VCaP (cell line): Measurements from ENCODE around the gene FAR1.
"Not testable (repeated sequence)": the region's sequence is repeated elsewhere in the genome, so short reads cannot be mapped to it uniquely, and the experiment has no call there.

Source experiments
- H3K27ac ChIP-seq: fragments of 450-650 bp; 2 replicates; pipeline ENCODE4 v1.5.1; 2017
- TF ChIP-seq, protein P1 (sequence below): fragments of 450-650 bp; conservative IDR thresholded peaks from 2 replicates; pipeline ENCODE4 v1.5.1; 2017; ENCODE audit warnings: mild to moderate bottlenecking, moderate library complexity

FAR1 gene

DNA sequence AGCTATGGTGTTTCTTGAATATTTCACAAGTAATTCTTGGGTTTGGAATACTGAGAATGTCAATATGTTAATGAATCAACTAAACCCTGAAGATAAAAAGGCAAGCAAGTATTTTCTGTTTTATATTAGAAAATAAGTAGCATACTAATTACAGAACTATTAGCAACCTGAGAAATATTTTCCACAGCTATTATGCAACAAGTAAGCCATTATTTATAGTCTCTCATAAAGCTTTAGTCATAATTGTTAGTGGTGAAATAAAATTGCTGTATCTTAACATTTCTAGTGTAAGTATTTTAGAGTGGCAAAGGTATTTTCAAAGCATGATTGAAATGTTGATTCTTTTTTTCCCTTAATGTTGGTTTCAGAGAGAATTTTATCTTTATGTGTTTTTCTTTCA lies 53.3 kb downstream of the FAR1 start:
- TF ChIP-seq, protein P1, sequence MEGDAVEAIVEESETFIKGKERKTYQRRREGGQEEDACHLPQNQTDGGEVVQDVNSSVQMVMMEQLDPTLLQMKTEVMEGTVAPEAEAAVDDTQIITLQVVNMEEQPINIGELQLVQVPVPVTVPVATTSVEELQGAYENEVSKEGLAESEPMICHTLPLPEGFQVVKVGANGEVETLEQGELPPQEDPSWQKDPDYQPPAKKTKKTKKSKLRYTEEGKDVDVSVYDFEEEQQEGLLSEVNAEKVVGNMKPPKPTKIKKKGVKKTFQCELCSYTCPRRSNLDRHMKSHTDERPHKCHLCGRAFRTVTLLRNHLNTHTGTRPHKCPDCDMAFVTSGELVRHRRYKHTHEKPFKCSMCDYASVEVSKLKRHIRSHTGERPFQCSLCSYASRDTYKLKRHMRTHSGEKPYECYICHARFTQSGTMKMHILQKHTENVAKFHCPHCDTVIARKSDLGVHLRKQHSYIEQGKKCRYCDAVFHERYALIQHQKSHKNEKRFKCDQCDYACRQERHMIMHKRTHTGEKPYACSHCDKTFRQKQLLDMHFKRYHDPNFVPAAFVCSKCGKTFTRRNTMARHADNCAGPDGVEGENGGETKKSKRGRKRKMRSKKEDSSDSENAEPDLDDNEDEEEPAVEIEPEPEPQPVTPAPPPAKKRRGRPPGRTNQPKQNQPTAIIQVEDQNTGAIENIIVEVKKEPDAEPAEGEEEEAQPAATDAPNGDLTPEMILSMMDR = no peak
- no peak overlapping the region for H3K27ac ChIP-seq

DNA sequence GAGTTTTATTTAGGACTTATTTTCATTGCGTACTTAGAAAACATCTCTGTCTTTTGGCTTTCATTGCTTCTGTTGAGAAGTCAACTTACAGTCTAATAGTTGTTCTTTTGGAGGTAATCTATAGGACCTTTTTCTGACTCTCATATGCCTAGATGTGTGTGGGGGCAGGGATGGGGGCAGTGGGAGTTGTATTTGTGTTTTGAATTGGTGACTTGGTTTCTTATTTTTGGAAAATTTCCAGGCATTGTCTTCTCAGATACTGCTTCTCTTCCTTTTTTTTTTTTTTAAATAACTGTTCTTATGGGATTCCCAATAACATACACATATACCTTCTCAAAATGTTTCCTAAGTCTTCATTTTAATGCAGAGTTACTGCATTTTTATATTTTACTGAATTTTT lies 58.0 kb downstream of the FAR1 start:
- no peak overlapping the region for H3K27ac ChIP-seq
- TF ChIP-seq, protein P1 = no peak

DNA sequence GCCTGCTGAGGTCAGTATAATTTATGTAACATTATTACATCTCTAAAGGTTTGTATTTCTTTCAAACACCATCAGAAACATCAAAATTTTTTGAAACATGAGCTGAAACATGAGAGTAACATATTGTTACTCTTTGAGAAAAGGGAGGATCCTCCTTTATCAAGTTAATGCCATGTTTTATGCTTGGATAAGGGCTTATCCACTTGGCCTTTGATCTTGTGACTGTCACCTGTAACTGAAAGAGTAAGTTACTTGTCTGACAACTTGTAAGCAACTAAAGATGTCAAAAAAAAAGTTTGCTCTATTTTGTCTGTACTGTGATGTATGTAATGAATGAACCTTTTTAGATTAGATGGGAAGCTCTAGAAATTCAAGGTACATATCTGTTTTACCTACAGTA lies 59.6 kb downstream of the FAR1 start:
- TF ChIP-seq, protein P1 = no peak
- H3K27ac ChIP-seq = no peak overlapping the region

DNA sequence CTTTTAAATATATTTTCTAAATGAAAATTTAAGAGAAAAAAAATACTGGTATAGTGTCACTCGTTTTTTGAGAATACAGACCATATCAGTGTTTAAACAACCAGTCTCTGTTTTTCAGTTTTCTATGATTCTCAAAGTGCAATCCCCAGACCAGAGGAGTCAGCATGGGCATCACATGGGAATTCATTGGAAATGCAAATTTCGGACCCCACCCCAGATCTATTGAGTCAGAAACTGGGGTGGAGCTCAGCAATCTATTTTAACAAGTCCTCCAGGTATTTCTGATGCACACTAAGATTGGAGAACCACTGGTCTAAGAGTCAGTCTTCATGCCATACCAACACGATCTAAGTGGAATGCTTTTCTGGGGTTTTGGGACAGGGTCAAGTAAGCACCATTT lies 66.1 kb downstream of the FAR1 start:
- H3K27ac ChIP-seq = no peak overlapping the region
- TF ChIP-seq, protein P1 = no peak

DNA sequence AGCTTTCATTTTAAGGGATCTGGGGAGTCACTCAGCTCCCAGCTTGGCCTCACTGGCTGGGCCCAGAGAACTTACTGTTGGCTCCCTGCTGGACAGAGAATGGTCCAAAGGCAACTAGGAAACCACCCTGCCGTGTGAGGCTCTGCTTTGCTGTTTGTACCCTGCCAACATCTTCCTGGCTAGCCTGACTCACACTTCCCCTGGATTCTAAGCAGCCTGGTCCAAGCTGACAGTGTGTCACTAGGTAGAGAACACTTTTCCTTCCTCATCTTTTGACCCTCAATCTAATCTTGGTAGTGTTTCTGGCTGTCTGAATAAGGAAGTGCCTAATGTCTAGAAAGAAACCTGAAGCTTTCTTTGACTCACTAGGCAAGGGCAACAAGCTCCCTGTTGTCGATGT lies 76.7 kb downstream of the FAR1 start:
- TF ChIP-seq, protein P1 = no peak
- no peak overlapping the region for H3K27ac ChIP-seq

DNA sequence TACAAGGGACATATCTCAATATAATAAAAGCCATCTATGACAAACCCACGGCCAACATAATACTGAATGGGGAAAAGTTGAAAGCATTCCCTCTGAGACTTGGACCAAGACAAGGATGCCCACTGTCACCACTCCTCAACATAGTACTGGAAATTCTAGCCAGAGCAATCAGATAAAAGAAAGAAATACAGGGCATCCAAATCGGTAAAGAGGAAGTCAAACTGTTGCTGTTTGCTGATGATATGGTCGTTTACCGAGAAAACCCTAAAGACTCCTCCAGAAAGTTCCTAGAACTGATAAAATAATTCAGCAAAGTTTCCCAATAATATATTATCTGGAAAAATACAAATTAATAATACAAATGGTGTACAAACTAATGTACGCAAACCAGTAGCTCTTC lies 84.8 kb downstream of the FAR1 start:
- H3K27ac ChIP-seq = not testable (repeated sequence)

DNA sequence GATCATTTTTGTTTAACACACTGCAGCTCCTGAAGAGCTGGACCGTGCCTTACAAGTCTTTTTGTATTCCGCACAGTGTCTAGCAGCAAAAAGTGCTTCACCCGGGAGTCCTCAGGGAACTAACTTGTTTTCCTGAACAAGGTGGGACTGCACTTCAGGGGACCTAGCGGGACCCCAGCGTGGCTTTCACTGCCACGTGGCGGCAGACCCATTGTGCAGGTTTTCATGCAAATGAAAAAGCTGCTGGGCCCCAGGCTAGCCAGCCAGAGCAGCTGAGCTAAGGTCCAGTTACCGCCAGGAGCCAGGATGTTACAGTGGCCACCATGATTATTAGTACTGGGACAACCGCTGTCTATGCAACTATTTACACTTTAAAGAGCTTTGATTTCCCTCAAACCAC lies 90.6 kb downstream of the FAR1 start:
- TF ChIP-seq, protein P1 = no peak
- H3K27ac ChIP-seq = no peak overlapping the region

DNA sequence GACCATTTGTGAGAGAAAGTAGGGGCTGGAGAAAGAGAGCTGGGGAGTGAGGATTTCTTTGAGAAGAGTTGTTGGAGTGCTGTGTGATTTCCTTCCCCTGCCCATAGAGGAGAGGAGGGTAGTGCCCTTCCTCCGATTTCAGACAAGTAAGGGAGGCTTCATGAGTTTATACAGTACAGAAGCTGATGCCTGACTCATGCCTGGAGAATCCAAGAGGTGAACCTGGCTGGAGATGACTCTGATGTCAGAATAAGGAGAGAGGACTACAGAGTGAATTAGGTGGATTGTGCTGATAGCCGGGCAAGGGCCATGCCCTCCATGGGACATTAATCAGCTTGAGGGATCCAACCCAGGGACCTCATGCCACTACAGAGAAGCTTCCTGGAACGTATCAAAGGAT lies 91.6 kb downstream of the FAR1 start:
- no peak overlapping the region for H3K27ac ChIP-seq
- TF ChIP-seq, protein P1 = no peak
